ENCODE results near the gene KCNK5.

GRCh38 chr6:39191236-39191930 lies 37.9 kb downstream of the KCNK5 start:
- TF ChIP-seq FOXP2 (optimal IDR thresholded peaks at IDR 0.05; ENCODE audit: control extremely low read depth, extremely low read length, insufficient read depth) (no peak), POLR2AphosphoS5 (IDR thresholded peaks at IDR 0.05; ENCODE audit: borderline replicate concordance, low read depth, low read length) (no peak)
